T-helper 9 cell (primary cell): ENCODE data around the gene SPHKAP.
"Not testable (repeated sequence)": the region's sequence is repeated elsewhere in the genome, so short reads cannot be mapped to it uniquely, and the experiment has no call there.

Experiments used
- DNase-seq: peaks from one replicate; pipeline ENCODE4 v3.0.0-alpha.2; 2020

SPHKAP gene

GRCh38 chr2:228092056-228092455, 89.4 kb downstream of the SPHKAP start:
- no peak for DNase-seq

- no peak for DNase-seq
Measured at GRCh38 chr2:228086561-228086960, 94.9 kb downstream of the SPHKAP start.

- DNase-seq: no peak
Measured at GRCh38 chr2:228084717-228085116, 96.8 kb downstream of the SPHKAP start.

- DNase-seq: no peak
Measured at GRCh38 chr2:228083131-228083530, 98.4 kb downstream of the SPHKAP start.

GRCh38 chr2:228082571-228082970, 98.9 kb downstream of the SPHKAP start:
- DNase-seq: no peak

GRCh38 chr2:228079194-228079593, 102.3 kb downstream of the SPHKAP start:
- DNase-seq: no peak

- DNase-seq: not testable (repeated sequence)
Measured at GRCh38 chr2:228076695-228077094, 104.8 kb downstream of the SPHKAP start.

- no peak for DNase-seq
Measured at GRCh38 chr2:228072669-228073068, 108.8 kb downstream of the SPHKAP start.

GRCh38 chr2:228067309-228067708, 114.2 kb downstream of the SPHKAP start:
- DNase-seq: no peak

- no peak for DNase-seq
Measured at GRCh38 chr2:228066126-228066798, 115.2 kb downstream of the SPHKAP start.

GRCh38 chr2:228065686-228066085, 115.8 kb downstream of the SPHKAP start:
- no peak for DNase-seq

- no peak for DNase-seq
Measured at GRCh38 chr2:228064796-228065315, 116.6 kb downstream of the SPHKAP start.

GRCh38 chr2:228064024-228064423, 117.5 kb downstream of the SPHKAP start:
- no peak for DNase-seq

- no peak for DNase-seq
Measured at GRCh38 chr2:228063558-228063957, 117.9 kb downstream of the SPHKAP start.

- no peak for DNase-seq
Measured at GRCh38 chr2:228059735-228060134, 121.8 kb downstream of the SPHKAP start.

- no peak for DNase-seq
Measured at GRCh38 chr2:228056293-228057097, 125.0 kb downstream of the SPHKAP start.

GRCh38 chr2:228048838-228049490, 132.5 kb downstream of the SPHKAP start:
- DNase-seq: no peak

- DNase-seq: no peak
Measured at GRCh38 chr2:228040995-228041394, 140.5 kb downstream of the SPHKAP start.

GRCh38 chr2:228039752-228040534, 141.5 kb downstream of the SPHKAP start:
- no peak for DNase-seq

GRCh38 chr2:228038967-228039366, 142.5 kb downstream of the SPHKAP start:
- no peak for DNase-seq

GRCh38 chr2:228037915-228038314, 143.6 kb downstream of the SPHKAP start:
- no peak for DNase-seq

- DNase-seq: no peak
Measured at GRCh38 chr2:228023619-228024018, 157.9 kb downstream of the SPHKAP start.

GRCh38 chr2:228018311-228018710, 163.2 kb downstream of the SPHKAP start:
- DNase-seq: no peak
